ENCODE data around the gene PEF1.

Gene PEF1

GRCh38 chr1:31627930-31628559, 16.6 kb downstream of the PEF1 start:
- DNase-seq (ENCODE audit: low spot score): peak; percentile 44

DNA sequence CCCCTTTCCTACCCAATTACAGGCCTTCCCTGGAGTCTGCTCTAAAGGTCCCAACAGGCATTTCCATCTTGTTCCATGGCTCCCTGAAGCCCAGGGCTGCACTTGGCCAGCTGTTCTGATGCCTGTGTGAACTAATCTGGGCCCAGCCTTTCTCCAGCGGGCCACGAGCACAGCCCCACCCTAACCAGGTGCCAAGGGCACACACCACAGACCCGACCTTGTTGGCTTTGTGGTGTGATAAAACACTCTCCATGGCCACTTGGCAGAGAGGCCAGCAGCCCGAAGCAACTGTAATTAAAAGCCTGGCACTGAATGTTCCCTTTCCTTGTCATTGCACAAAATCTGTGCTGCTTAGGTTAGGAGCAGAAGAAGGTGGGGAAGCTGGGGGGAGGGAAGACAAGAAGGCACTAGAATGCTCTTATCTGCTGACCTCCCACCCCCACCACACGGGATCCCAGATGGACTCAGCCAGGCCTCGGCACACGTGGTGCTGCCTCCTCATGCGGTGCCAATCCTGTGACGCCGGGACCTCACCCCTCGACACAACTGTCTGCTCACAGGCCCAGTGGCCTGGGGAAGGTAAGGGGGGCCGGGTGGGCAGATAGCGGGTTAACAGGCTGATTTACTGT, 17.3 kb downstream of the PEF1 start:
- DNase-seq (ENCODE audit: low spot score): no peak

GRCh38 chr1:31626223-31627207, 18.2 kb downstream of the PEF1 start:
- DNase-seq (ENCODE audit: low spot score): no peak

DNA sequence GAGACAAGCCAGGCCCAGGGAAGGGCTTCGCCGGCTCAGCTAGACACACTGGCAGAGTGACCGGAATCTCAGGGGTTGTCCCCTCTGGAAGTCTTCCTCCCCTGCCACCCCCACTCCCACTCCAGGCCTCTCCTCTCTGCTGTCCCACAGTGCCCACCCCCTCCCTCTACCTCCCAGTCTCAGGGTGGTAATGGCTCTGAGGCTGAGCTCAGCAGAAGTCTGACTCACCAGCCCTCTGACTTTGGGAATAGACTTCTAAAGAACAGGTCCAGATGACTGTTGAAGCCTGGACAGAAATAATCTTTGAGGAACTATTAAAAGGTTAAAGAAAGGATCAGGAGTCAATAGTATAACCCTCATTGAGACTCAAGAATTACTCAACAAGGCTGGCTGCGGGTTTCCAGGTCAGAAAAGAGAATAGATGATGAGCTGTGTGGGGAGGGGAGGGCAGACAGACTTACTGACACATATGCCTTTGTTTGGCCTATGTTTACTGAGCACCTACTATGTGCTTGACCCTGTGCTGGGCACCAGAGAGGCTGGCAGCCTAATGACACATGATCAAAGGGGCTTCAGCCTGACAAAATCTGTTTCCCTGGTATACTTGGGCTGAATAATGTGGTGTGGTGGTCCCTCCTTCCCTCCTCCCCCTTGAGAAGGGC, 19.0 kb downstream of the PEF1 start:
- DNase-seq (ENCODE audit: low spot score): no peak

DNA sequence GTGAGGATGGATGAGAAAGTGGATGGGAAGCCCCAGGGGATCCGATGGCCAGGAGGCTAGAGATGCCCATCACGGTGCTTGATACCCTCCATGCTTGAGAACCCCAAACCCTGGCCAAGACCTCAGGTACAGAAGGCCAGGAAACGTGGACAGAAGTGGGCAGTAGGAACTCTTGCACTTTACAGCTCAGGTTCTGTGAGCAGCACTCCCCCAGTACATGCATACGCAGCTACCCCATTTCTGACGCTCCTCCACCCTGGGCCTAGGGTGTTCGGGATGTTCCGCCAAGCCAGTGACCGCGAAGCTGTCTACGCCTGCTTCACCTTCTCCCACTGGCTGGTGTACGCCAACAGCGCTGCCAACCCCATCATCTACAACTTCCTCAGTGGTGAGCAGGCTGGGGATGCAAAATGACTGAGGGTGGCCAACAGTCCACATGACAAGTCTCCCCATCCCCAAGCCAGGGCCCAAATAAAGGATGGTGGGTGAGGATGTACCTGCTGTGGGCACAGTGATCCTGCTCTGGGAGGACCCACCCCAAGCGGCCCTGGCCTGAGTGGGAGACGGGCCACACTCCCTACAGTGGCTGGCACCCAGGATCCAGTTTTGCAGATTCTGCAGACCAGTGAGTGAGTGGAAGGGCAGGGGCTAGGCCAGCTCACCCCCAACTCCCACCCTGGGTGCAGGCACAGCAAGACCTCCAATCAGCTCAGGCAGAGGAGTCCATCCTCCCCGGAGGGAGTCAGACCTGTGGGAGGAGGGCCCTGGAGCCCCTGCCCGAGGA, 19.8 kb downstream of the PEF1 start:
- DNase-seq (ENCODE audit: low spot score): no peak

DNA sequence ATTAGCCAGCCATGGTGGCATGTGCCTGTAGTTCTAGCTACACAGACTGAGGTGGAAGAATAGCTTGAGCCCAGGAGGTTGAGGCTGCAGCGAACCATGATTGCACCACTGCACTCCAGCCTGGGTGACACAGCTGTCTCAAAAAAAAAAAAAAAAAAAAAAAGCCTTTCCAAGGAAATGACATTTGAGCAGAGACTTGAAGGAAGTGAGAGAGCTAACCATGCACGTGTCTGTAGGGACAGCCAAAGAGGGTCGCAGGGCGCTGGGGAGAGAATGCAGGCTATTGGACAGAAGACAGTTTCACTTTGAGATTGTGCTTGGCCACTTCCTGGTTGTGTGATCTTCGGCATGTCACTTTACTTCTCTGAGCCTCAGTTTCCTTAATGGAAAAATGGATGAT, 20.4 kb downstream of the PEF1 start:
- DNase-seq (ENCODE audit: low spot score): no peak

DNA sequence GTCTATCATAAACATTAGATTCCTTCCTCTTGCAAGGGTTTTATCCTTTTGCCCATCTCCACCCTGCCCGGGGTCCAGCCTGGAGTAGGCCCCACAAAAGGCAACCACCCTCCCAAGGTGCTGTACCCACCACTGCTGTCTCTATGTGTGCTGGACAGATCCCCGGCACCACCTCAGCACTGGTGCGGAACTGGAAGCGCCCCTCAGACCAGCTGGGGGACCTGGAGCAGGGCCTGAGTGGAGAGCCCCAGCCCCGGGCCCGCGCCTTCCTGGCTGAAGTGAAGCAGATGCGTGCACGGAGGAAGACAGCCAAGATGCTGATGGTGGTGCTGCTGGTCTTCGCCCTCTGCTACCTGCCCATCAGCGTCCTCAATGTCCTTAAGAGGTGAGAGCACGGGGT, 21.3 kb downstream of the PEF1 start:
- DNase-seq (ENCODE audit: low spot score): no peak

GRCh38 chr1:31621847-31622730, 22.6 kb downstream of the PEF1 start:
- no peak for DNase-seq (ENCODE audit: low spot score)

DNA sequence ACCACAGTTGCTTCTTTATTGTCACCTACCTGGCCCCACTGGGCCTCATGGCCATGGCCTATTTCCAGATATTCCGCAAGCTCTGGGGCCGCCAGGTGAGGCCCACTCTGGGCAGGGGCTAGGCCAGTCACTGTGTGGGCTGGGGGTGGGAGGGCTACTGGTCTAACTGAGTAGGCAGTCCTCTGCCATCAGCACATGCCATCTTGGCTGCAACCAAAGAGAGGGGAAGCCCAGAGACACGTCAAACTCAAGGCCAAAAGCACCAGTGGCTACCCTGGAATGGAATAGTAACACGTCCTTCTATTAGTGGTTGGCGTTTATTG, 23.2 kb downstream of the PEF1 start:
- no peak for DNase-seq (ENCODE audit: low spot score)

GRCh38 chr1:31620631-31621497, 23.8 kb downstream of the PEF1 start:
- no peak for DNase-seq (ENCODE audit: low spot score)

DNA sequence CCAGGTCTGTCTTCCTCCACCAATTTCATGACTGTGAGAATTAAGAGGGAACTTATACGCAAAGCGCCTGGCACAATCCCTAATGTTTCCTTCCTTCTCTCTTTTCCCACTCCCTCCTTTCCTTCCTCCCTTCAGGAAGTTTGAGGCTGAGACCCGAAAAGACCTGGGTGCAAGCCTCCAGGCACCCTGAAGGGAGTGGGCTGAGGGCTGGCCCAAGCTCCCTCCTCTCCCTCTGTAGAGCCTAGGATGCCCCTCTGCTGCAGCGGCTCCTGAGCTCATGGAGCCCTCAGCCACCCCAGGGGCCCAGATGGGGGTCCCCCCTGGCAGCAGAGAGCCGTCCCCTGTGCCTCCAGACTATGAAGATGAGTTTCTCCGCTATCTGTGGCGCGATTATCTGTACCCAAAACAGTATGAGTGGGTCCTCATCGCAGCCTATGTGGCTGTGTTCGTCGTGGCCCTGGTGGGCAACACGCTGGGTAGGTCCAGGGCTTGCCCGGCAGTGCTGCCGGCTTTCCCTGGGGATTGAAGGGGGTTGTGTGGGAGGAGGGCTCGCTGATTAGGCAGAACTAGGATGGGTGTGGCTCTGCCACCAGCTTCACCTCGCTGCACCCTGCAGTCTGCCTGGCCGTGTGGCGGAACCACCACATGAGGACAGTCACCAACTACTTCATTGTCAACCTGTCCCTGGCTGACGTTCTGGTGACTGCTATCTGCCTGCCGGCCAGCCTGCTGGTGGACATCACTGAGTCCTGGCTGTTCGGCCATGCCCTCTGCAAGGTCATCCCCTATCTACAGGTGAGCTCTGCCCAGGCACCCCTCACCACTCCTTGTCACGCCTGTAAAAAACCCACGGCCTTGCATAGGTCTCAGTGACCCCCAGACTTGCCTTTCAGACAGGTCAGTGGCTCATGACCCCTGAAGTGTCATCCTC, 25.5 kb downstream of the PEF1 start:
- DNase-seq (ENCODE audit: low spot score): no peak

- DNase-seq (ENCODE audit: low spot score): no peak
Measured at GRCh38 chr1:31617916-31618746, 26.5 kb downstream of the PEF1 start.

DNA sequence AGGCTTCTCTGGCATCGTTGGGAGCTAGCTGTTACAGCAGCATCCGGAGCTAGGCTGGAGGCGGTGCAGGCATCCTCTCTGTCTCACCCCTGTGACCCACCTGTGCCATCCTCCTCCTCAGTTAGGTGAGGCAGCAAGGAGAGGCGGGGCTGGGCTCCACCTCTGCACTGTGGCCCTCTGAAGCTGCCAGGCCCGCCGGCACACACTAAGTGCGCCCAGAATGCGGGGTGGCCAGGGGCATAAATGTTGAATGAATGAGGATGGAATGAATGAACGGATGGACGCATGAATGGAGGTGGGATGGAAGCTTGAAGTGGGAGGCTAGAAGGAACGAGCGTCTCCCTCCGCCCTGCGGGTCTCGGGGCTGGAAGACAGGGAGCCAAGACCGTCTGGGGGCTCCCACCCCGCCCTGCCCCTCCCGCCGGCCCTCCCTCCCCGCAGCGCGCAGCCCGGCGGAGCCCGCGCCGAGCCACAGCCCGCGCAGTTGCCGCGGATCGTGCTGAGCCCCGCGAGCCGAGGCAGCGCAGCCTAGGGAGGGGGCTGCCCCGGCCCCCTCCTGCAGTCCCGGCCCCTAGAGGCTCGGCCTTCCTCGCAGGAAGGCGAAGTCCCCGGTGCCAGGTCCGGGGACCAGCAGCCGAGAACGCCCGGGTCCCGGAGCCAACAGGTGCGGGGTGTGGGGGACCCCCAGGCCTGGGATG, 27.3 kb downstream of the PEF1 start, which contains the start of gene HCRTR1:
HCRTR1 (plus strand) TSS at position 472 of the 698 bp plus-strand sequence. CDS start 1,504 bp downstream, outside the sequence.
- no peak for DNase-seq (ENCODE audit: low spot score)

GRCh38 chr1:31615939-31616338, 28.7 kb downstream of the PEF1 start:
- DNase-seq (ENCODE audit: low spot score): no peak

DNA sequence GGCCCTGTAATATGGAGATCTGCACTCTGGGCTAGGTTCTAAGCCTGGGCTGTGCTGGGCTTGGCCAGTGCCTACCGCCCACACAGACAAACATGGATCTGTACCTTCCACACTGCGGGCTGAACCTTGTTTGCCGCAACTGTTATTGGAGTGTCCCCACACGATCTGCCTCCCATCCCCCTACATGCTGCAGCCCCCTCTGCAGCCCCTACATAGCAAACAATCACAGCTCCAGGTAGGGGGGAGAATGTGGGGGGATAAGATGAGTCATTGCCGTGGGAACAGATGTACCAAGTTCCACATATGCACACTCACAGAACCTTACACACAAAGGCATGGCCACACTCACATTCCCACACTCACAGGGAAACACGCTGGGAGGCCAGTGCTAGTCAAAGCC, 29.3 kb downstream of the PEF1 start:
- no peak for DNase-seq (ENCODE audit: low spot score)

DNA sequence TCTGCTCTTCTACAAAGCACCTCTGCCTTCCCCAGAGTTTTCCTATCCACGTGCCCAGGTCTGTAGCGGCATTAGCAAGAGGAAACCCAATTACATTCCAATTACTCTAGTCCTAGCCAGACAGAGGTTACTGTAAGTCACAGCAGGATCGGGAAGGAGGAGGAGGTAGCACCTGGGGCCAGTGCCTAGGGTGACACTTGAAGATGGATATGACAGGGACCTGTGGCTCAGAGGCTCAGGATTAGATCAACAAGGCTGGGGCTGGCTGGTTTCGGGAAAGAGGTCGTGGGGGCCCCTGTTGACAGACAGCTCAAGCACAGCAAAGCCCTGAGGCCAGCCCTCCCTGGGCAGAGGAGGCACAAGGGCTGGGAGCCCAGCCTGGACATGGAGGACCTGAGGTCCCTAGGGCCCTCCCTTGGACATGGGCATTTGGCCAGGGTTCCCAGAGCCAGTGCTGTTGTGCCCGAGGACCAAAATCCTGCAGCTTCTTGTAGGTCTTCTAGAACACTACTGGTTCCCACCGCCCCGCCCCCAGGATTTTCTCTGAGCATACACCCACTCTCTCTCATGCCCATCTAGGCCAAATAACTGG, 30.2 kb downstream of the PEF1 start:
- DNase-seq (ENCODE audit: low spot score): no peak

All from pons (tissue), 1 donor.